Measurements from ENCODE around the gene STAT6. TPM values are rescaled to one million over a fixed set of nuclear protein-coding genes. Genes with fewer than 3 reads are reported as not detected.

The STAT6 gene
- total and polyA plus RNA-seq, 2 donors (not counting 3 experiments of a cell fraction or from before 2014, with no cell fraction given), result 136 to 147 TPM

DNA sequence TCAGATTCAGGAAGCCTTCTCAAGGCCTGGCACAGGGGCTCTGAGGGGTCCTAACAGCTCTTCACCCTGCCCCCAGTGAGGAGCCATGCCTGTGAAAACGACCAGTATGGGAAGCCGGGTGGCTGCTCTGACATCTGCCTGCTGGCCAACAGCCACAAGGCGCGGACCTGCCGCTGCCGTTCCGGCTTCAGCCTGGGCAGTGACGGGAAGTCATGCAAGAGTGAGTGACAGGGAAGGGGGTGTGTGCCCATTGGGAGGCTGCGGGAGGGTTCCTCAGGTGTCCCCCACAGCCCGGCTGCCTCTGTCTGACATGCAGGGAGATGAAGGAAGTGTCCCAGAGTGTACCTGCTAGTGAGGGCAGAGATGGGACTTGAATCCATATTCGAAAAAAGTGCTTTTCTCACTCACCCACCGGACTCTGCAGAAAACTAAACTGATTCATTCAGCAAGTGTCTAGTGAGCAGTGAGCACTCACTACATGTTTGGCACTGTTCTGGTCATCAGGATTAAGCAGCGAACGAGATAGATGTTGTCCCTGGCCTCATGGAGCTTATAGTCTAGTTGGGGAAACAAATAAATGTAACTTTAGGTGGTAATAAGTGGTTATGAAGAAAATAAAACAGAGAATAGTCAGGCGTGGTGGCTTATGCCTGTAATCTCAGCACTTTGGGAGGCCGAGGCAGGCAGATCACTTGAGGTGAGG, 45.7 kb upstream of the STAT6 start:
- BruUV-seq (replicated peaks), result no TSS peak
- Histone ChIP-seq H3K27me3 (ENCODE audit: control insufficient read depth in 2 of 2, insufficient read depth in 2 of 2, low read length in 2 of 2) (no peaks in the 10 kb centered on the region), H3K4me2 (ENCODE audit: insufficient read depth, low read length) (no peak overlapping the region), H2AFZ (ENCODE audit: low read depth, low read length) (no peak overlapping the region), H3K9me3 (replicated peaks; ENCODE audit: control insufficient read depth, insufficient read depth, low read length) (no peaks in the 10 kb centered on the region), H3K9ac (replicated peaks; ENCODE audit: extremely low read depth, insufficient read depth, low read length) (no peak overlapping the region), H3K36me3 (ENCODE audit: control insufficient read depth in 2 of 2, extremely low read depth in 1 of 2, insufficient read depth in 2 of 2, low read length in 2 of 2) (no peaks in the 10 kb centered on the region), H4K20me1 (replicated peaks; ENCODE audit: control insufficient read depth, extremely low read depth, insufficient read depth, low read length) (no peaks in the 10 kb centered on the region), H3K79me2 (ENCODE audit: control insufficient read depth, insufficient read depth, low read length) (no peaks in the 10 kb centered on the region), H3K9me1 (replicated peaks; ENCODE audit: control insufficient read depth, extremely low read depth, insufficient read depth, low read length) (no peaks in the 10 kb centered on the region), H3K27ac (ENCODE audit: insufficient read depth, low read depth, low read length) (no peak overlapping the region), H3K4me3 (replicated peaks in 1 of 3; ENCODE audit: insufficient read depth in 1 of 3, low read depth in 1 of 3, low read length in 3 of 3) (no peak overlapping the region), H3K4me1 (ENCODE audit: control insufficient read depth, extremely low read depth, insufficient read depth, low read length) (no peaks in the 10 kb centered on the region)
- TF ChIP-seq POLR2AphosphoS5 (IDR thresholded peaks at IDR 0.05; ENCODE audit: insufficient read depth, low read depth, low read length) (no peak), GATA2 (IDR thresholded peaks at IDR 0.05; ENCODE audit: insufficient read depth, insufficient read length, low read depth, low read length) (no peak), POLR2A (IDR thresholded peaks at IDR 0.05; ENCODE audit: low read depth, low read length) (no peak), MYC (IDR thresholded peaks at IDR 0.05; ENCODE audit: low read depth, low read length) (no peak), FOS (IDR thresholded peaks at IDR 0.05; ENCODE audit: borderline replicate concordance, insufficient read depth, low read length) (no peak), EZH2 (IDR thresholded peaks at IDR 0.05; ENCODE audit: borderline replicate concordance, low read depth, low read length, severe bottlenecking) (no peak), JUN (IDR thresholded peaks at IDR 0.05; ENCODE audit: borderline replicate concordance, insufficient read depth, insufficient read length, low read depth) (no peak)
- TF ChIP-seq, protein P1, sequence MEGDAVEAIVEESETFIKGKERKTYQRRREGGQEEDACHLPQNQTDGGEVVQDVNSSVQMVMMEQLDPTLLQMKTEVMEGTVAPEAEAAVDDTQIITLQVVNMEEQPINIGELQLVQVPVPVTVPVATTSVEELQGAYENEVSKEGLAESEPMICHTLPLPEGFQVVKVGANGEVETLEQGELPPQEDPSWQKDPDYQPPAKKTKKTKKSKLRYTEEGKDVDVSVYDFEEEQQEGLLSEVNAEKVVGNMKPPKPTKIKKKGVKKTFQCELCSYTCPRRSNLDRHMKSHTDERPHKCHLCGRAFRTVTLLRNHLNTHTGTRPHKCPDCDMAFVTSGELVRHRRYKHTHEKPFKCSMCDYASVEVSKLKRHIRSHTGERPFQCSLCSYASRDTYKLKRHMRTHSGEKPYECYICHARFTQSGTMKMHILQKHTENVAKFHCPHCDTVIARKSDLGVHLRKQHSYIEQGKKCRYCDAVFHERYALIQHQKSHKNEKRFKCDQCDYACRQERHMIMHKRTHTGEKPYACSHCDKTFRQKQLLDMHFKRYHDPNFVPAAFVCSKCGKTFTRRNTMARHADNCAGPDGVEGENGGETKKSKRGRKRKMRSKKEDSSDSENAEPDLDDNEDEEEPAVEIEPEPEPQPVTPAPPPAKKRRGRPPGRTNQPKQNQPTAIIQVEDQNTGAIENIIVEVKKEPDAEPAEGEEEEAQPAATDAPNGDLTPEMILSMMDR (IDR thresholded peaks at IDR 0.05; ENCODE audit: extremely low read depth in 1 of 2, insufficient read depth in 1 of 2, low read depth in 1 of 2, low read length in 2 of 2), result no peak
- TF ChIP-seq, protein P2, sequence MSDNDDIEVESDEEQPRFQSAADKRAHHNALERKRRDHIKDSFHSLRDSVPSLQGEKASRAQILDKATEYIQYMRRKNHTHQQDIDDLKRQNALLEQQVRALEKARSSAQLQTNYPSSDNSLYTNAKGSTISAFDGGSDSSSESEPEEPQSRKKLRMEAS (IDR thresholded peaks at IDR 0.05; ENCODE audit: insufficient read depth, insufficient read length), result no peak
- intact Hi-C loops (cut with micrococcal nuclease) (no loop called here), dilution Hi-C loops (cut with MboI; ENCODE audit: extremely low pct_ligation_motif_present, low sequenced_read_pairs) (no loop called here)
- ChIA-PET POLR2A (no interaction called here), CTCF (interaction anchor here (0.9 to 1.2 kb wide), 4 partner anchors 16 to 32 kb away, joined by 3 to 4 read pairs (median 3); no protein-coding TSS in a partner anchor)
- no peak for FAIRE-seq
- DNase-seq (ENCODE audit: low read depth, low spot score), result no peak

Data from endothelial cell of umbilical vein (primary cell).